GM12878 (cell line): ENCODE results near the gene MOG. TPM values are rescaled to one million over a fixed set of nuclear protein-coding genes. Genes with fewer than 3 reads are reported as not detected.

Experiments used
- IRF4 ChIP-seq: IDR thresholded peaks from 2 replicates; pipeline ENCODE4 v1.6.1; 2011; ENCODE audit warnings: low read depth, low read length
- KLF5 ChIP-seq: fragments of 450-650 bp; IDR thresholded peaks from 2 replicates; pipeline ENCODE4 v1.6.1; 2014; ENCODE audit warnings: mild to moderate bottlenecking; ENCODE audit not compliant: partially characterized antibody
- MYC ChIP-seq: IDR thresholded peaks from 2 replicates; pipeline ENCODE4 v1.6.1; 2011; ENCODE audit warnings: mild to moderate bottlenecking, low read length, moderate library complexity, inconsistent platforms; ENCODE audit not compliant: insufficient read depth, insufficient replicate concordance, insufficient read length, severe bottlenecking
- NBN ChIP-seq: fragments of 450-650 bp; IDR thresholded peaks from 2 replicates; pipeline ENCODE4 v1.6.1; 2016
- NR2C2 ChIP-seq: IDR thresholded peaks from 2 replicates; pipeline ENCODE4 v1.6.1; 2011; ENCODE audit warnings: borderline replicate concordance, low read depth; ENCODE audit not compliant: control insufficient read depth, insufficient read length
- POLR2AphosphoS2 ChIP-seq: IDR thresholded peaks from 2 replicates; pipeline ENCODE4 v1.6.1; 2011; ENCODE audit warnings: low read depth, mild to moderate bottlenecking, low read length, improper control_type of control experiment, moderate library complexity
- RELA ChIP-seq: fragments of 450-650 bp; IDR thresholded peaks from 2 replicates; pipeline ENCODE4 v1.8.0; 2014; ENCODE audit warnings: borderline replicate concordance; ENCODE audit not compliant: partially characterized antibody
- SRF ChIP-seq, 2 experiments: IDR thresholded peaks; 2 replicates each; pipeline ENCODE4 v1.6.1; 2011; ENCODE audit warnings: low read depth in 2 of 2, low read length in 2 of 2, mild to moderate bottlenecking in 1 of 2, moderate library complexity in 1 of 2
- polyA plus RNA-seq, 11 experiments: library from polyadenylated mRNA; depleted of rRNA in 4 of 11; unstranded in 6 of 11; stranded (reverse) in 5 of 11; fragments of >200 nt; fragmentation: Nextera tagmentation in 4 of 11; fragmentation: Illumina TruSeq in 1 of 11; extraction: Ambion mirVana in 4 of 11; extraction: Trizol in 1 of 11; gene quantifications; 1 replicate in 1 of 11; 2 replicates in 10 of 11; pipeline versions ENCODE4 v1.2.1 to v1.2.3, GENCODE V29; 2011 to 2016; ENCODE audit warnings: inconsistent platforms in 2 of 11, missing spikeins in 2 of 11, low read depth in 1 of 11
- total RNA-seq, 4 experiments: library from RNA; depleted of rRNA in 3 of 4; stranded (reverse); fragments of >200 nt in 3 of 4; fragmentation: Illumina TruSeq in 1 of 4; extraction: Trizol in 1 of 4; gene quantifications; 2 replicates each; pipeline versions ENCODE4 v1.2.1 to v1.2.3, GENCODE V29; 2013 to 2021
- TF ChIP-seq, protein P1 (sequence below): fragments of 450-650 bp; formaldehyde crosslinking; IDR thresholded peaks from 2 replicates; pipeline ENCODE4 v1.4.0; 2020; ENCODE audit warnings: mild to moderate bottlenecking, moderate library complexity
- TF ChIP-seq, protein P2 (sequence below): IDR thresholded peaks from 2 replicates; pipeline ENCODE4 v1.6.1; 2011; ENCODE audit warnings: borderline replicate concordance, low read depth, mild to moderate bottlenecking, moderate library complexity, mixed read lengths, low read length; ENCODE audit not compliant: insufficient read depth; ENCODE audit errors: extremely low read length
- TF ChIP-seq, protein P3 (sequence below): fragments of 450-650 bp; IDR thresholded peaks from 2 replicates; pipeline ENCODE4 v1.6.1; 2018; ENCODE audit warnings: borderline replicate concordance, mild to moderate bottlenecking; ENCODE audit not compliant: partially characterized antibody

The MOG gene
- total and polyA plus RNA-seq, 10 of the 15 experiments (the other 5 are each of a cell fraction or from before 2014, with no cell fraction given): not detected

DNA sequence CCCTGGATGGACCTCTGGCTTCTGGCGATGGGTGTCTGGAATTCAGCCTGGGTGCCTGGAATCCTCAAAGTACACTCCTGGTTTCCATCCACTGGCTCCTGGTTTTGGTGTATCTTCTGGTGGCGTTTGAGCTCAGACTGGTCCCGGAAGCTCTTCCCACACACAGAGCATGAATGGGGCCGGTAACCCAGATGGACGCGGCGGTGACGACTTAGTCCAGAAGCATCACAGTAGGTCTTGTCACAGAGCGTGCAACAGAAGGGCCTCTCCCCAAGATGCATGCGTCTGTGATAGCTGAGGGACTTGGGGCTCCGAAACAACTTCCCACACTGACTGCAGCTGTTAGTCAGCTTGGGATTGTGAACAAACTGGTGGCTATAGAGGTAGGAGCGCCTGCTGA, 16.3 kb downstream of the MOG start (continued):
- TF ChIP-seq, protein P1, sequence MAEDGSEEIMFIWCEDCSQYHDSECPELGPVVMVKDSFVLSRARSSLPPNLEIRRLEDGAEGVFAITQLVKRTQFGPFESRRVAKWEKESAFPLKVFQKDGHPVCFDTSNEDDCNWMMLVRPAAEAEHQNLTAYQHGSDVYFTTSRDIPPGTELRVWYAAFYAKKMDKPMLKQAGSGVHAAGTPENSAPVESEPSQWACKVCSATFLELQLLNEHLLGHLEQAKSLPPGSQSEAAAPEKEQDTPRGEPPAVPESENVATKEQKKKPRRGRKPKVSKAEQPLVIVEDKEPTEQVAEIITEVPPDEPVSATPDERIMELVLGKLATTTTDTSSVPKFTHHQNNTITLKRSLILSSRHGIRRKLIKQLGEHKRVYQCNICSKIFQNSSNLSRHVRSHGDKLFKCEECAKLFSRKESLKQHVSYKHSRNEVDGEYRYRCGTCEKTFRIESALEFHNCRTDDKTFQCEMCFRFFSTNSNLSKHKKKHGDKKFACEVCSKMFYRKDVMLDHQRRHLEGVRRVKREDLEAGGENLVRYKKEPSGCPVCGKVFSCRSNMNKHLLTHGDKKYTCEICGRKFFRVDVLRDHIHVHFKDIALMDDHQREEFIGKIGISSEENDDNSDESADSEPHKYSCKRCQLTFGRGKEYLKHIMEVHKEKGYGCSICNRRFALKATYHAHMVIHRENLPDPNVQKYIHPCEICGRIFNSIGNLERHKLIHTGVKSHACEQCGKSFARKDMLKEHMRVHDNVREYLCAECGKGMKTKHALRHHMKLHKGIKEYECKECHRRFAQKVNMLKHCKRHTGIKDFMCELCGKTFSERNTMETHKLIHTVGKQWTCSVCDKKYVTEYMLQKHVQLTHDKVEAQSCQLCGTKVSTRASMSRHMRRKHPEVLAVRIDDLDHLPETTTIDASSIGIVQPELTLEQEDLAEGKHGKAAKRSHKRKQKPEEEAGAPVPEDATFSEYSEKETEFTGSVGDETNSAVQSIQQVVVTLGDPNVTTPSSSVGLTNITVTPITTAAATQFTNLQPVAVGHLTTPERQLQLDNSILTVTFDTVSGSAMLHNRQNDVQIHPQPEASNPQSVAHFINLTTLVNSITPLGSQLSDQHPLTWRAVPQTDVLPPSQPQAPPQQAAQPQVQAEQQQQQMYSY (CRISPR knock-in tag): no peak
- TF ChIP-seq NR2C2 (no peak), RELA (no peak), IRF4 (no peak), KLF5 (no peak), MYC (no peak), POLR2AphosphoS2 (no peak), SRF (IDR thresholded peaks at IDR 0.05; ENCODE audit: low read depth in 2 of 2, low read length in 2 of 2) (no peak), NBN (no peak)
- TF ChIP-seq, protein P2, sequence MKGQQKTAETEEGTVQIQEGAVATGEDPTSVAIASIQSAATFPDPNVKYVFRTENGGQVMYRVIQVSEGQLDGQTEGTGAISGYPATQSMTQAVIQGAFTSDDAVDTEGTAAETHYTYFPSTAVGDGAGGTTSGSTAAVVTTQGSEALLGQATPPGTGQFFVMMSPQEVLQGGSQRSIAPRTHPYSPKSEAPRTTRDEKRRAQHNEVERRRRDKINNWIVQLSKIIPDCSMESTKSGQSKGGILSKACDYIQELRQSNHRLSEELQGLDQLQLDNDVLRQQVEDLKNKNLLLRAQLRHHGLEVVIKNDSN: no peak
- TF ChIP-seq, protein P3, sequence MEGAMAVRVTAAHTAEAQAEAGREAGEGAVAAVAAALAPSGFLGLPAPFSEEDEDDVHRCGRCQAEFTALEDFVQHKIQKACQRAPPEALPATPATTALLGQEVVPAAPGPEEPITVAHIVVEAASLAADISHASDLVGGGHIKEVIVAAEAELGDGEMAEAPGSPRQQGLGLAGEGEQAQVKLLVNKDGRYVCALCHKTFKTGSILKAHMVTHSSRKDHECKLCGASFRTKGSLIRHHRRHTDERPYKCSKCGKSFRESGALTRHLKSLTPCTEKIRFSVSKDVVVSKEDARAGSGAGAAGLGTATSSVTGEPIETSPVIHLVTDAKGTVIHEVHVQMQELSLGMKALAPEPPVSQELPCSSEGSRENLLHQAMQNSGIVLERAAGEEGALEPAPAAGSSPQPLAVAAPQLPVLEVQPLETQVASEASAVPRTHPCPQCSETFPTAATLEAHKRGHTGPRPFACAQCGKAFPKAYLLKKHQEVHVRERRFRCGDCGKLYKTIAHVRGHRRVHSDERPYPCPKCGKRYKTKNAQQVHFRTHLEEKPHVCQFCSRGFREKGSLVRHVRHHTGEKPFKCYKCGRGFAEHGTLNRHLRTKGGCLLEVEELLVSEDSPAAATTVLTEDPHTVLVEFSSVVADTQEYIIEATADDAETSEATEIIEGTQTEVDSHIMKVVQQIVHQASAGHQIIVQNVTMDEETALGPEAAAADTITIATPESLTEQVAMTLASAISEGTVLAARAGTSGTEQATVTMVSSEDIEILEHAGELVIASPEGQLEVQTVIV: no peak
- TF ChIP-seq, all 136 proteins: peak for 0
